Stimulated activated CD4-positive, alpha-beta T cell treated with anti-CD3 and anti-CD28 coated beads, TNF-alpha, amount 100 ng/mL, for 24 hours (primary cell): Measurements from ENCODE around the gene CHD6.

Source experiments
- DNase-seq, 3 experiments: peaks; one replicate each; pipeline ENCODE4 v3.0.0-alpha.2; 2020; ENCODE audit warnings: low read depth in 3 of 3

Gene CHD6

DNA sequence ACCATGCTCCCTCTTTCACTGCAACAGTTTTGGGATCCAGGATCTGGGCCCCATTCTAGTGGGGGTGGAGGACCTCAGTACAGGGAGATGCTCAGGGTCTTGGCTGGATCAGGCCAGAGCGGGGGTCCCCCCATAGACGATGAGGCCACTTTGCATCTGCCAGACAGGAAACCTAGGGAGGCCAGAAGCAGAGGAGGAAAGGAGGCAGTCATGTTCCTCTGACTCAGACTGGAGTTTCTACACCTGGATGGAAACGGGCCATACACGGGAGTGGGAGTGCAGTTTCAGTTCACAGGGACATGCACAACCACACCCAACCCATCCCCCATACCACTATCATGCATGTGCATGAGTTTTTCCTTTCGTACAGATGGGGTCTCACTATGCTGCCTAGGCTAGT is 248.0 kb downstream of the CHD6 start:
- DNase-seq: no peak

DNA sequence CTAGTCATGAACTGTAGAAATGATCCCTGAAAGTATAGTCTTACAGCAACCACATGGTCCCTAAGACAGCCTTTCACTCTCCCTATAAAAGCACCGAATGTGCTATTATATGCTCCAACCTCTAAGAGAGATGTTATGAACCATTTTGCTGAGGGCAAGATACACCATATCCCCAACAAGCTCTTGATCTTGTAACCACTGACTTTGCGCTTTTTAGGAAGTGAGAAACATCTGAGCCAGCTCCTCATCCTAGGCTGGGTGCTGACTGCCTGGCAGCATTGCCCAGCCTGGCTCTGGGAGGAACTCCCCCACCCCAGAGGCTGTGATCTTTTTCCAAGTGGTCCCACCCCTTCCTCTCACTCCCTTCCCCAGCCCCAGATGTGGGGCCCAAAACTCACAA is 248.5 kb downstream of the CHD6 start:
- no peak for DNase-seq

DNA sequence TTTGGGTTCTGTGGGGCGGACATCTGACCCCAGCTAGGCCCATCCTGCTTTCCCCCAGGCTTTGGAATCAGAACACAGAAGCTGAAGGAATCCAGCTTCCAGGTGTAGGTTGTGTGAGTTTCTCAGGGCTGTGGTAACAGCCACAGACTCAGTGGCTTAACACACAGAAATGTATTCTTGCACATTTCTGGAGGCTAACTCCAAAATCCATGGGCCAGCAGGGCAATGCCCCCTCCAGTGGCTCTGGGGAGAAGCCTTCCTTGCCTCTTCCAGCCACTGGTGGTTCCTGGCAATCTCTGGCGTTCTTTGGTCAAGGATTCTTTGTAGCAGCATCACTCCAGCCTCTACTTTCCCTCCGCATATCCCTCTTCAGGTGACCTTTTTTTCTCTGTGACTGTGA is 250.2 kb downstream of the CHD6 start:
- DNase-seq: no peak

DNA sequence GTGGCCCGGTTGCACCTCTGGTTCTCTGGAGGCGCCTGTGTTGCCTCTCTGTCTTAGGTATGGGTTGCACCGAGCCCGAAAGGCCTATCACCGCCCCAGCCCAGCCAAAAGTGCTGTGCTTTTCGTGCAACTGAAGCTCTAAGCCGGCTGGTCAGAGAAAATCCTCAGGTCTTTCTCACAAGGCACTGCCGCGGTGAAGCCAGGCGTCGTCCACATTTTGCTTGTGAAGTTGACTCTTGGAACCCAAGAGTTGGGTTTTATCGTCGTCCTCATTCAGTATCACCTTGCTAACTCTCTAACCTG is 250.8 kb downstream of the CHD6 start:
- DNase-seq: no peak

DNA sequence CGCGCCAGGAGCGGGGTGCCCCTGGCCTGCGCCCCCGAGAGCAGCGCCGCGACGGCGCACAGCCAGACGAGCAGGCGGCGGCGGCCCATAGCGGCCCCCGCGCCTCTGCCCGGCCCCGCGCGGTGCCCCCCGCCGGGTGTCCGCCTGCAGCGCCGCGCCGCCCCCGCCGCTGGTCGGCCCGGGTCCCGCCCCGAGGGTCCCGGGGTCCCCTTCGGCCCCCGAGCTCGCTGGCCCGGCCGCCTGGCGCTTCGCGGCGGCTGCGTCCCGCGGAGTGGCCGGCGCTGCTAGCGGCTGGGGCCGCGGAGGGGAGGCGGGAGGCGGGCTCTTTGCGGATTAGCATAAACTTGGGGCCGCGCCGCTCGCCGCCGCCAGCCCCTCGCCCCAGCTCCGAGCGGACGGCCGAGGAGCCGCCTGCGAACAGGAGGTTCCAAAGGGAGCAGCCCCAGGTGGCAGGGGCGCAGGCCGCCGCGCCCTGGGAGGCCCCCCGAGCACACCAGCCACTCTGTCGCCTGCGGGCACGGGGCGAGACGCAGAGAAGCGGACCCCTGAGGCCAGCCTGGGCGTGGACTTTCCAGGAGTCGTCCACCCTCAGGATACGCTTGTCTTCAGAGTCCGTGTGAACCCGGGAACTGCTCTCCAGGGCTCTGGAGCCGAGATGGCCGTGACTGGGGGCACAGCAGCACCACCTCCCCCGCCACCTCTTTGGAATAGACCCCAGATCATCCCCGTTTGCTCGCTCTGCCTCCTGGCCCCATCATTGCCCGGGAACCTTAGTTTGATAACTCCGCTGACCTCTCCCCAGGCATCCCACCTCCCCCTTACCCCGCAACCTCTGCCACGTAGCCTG is 251.4 kb downstream of the CHD6 start, which contains the start of gene EMILIN3:
Gene EMILIN3, minus strand, starts transcription at position 273 of the 847 bp plus-strand sequence. Its CDS starts 184 bp downstream, at position 89.
- no peak for DNase-seq

DNA sequence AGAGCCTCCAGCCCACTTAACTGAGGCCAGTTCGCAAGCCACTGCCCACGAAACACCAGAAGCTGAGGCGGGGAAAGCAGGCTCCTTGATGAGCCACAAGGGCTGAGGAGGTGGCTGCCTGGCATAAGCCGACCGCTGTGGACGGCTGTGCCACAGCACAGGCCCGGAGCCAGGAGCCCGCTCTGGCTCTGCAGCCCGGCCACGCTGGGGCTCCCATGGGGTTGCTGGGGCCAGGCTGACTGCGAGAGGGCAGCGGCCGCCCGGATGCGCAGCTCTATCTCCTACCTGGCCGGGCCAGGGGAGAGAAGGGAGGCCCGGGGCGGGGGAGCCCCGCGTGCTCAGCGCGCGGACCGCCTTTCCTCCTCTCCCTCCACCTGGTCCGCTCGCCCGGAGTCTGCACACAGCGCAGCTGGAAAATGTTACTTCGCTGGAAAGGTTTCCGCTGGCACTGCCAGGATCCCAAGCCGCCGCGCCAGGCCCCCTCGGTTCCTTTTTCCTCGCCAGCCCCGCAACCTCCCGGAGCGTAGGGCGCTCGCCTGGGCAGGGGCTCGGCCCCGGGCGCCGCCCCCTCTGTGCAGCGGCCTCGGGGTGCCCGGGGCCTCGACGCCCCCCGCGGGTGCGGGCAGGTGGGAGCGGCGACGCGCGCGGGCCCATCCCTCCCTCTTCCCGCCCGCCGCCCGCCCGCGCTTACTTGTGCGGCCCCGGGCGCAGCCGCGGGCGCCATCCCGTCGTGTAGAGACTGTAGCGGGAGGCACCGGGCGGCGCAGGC is 252.2 kb downstream of the CHD6 start:
- DNase-seq: no peak

- no peak for DNase-seq
Observed at GRCh38 chr20:41364967-41365765, 253.0 kb downstream of the CHD6 start.

- DNase-seq: no peak
Observed at GRCh38 chr20:41364236-41364855, 253.8 kb downstream of the CHD6 start.

GRCh38 chr20:41363601-41364000 is 254.6 kb downstream of the CHD6 start:
- no peak for DNase-seq

DNA sequence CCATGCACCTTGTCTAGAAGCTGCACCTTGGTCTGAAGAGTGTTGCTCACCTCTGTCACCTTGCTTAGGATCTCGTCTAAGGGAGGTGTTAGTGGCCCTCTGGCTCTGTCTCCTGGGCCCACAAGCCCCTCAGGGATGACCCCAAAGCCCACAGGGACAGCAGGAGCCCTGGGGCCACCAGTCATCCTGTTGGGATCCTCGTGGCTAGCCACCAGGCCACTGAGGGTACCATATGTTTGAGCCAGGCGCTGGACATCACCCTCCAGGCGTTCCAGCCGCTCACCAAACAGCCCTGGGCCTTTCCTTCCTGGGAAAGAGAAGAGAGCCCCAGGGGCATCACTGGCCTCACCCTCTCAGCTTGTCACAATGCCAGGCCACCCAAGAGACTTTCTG is 255.4 kb downstream of the CHD6 start:
- DNase-seq: no peak

DNA sequence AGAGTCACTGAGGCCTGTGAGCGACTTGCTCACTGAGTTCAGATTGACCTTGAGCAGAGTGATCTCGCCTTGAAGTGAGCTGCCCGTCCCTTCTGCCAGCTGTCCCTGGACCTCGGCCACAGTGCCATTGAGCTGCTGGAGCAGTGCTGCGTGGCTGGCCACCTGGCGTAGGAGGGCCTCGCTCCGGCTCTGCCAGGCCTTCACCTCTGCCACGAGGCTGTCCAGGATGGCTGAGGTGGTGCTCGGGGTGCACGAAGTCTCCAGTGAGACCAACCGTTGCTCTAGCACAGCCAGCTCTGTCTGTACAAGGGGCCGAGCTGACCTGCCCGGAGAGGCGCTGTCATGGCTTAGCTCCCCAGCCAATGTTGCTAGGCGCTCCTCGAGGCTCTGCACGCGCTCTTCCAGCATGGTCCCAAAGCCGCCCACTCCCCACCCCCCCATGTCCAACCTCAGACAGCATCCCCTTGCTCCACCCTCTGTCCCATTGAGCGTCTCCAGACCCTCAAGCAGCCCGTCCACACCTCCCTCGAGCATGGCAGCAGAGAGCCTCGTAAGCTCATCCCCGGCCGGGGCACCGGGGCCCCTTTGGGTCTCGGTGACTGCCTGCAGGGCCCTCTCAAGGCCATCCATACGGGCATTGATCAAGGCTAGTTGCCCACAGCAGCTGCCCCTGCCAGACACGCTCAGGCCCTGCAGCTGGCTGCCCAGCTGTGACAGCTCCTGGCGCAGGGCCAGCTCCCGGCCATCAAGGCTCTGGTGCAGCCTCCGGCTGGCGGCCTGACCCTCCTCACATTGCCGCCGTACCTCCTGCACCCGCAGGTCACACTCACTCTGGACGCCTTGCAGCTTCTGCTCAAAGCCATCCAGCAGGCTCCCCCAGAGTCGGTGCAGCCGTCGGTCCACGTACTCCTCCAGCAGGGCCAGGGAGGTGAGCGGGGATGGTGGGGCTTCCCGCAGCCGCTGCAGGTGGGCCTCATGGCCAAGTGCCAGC is 256.1 kb downstream of the CHD6 start:
- DNase-seq: no peak

GRCh38 chr20:41360831-41361756 is 257.1 kb downstream of the CHD6 start:
- no peak for DNase-seq

DNA sequence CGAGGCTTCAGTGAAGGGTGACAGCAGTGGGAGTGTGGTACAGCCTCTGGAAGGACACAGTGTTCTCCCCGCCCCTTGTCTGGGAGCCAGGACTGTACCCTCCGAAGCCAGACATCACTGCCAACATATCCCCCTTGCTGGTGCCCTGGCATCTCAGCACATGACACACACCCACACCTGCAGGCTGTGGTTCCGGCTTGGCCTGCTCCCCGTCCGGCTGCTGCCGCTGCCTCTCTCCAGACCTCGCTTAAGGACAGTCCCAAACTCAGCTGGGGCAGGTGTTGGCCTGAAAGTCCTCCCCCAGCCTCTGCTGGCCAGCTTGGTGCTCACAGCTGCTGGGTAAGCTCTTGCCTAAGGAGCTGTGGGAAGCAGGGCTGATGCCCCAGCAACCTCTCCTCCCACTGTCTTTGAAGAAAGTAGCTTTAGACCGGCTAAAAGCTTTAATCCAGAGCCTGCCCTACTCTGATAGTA is 258.6 kb downstream of the CHD6 start:
- no peak for DNase-seq

- DNase-seq: no peak
Observed at GRCh38 chr20:41358717-41359116, 259.5 kb downstream of the CHD6 start.

GRCh38 chr20:41358230-41358629 is 259.9 kb downstream of the CHD6 start:
- DNase-seq: no peak

DNA sequence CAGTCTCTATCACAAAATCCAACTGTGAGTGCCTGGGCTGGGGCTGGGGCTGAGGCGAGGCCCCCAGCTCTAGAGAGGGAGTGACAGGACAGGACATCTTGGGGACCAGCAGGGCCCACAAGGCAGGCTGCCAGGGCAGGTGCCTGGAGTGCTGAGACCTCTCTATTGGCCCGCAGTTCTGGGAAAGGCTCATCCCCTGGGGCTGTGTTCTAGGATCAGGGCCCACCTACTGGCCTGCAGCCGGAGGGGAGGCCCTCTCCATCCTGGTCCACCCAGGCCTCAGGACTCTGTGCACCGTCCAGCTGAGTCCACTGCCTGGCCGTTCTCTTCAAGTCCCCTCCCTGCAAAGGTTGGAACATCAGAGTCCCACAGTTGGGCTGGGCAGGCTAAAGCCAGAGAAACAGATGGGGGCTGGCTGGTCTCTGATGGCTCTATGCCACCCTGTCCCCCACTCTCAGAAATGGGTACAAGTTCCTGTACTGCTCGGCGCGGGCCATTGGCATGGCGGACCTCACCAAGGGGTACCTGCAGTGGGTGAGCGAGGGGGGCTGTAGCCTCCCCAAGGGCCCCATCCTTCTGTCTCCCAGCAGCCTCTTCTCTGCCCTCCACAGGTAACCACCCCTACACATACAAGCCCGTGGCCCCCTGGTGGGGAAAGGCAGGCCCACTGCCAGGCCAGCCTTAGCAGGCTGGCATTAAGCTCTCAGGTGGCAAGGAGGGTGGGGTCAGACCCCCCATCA is 260.6 kb downstream of the CHD6 start:
- no peak for DNase-seq

DNA sequence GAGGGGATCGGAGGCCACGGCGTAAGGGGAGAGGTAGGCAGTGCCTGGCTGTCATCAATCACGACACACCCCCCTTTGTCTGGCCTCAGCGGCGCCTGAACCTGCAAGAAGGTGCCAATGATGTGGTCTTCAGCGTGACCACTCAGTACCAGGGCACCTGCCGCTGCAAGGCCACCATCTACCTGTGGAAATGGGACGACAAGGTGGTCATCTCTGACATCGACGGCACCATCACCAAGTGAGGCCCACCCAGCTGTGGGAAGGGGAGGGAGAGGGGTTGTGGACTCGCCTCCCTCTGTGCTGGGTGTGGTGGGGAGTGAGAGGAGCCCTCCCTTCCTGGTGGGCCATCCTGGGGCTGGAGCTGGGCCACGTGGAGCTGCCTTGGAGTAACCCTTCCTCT is 261.2 kb downstream of the CHD6 start:
- DNase-seq: no peak

DNA sequence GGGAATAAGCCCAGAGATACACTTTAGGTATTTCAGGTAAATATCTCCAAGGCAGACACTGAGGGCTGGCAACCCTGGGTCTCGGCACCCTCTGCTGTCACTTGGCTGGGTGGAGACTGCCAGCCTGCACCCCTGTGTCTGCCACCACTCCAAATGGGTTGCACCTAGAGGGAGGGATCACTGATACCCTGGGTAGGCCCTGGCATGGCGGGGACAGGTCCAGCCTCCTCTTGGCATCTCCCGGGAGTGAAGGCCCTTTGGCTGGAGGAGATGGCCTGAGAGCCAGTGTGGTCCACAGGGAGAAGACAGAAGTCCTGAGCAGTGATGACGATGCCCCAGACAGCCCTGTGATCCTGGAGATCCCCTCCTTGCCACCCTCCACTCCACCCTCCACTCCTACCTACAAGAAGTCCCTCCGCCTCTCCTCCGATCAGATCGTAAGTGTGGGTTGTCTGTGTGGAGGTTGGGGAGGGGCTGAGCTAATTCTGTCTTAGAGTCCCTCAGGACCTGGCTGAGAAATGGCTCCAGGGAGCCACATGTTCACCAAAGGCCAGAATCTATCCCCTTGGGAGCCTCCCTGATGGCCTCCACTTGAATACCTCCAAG is 262.5 kb downstream of the CHD6 start:
- DNase-seq: no peak
